ENCODE results near the gene KIRREL1.

Gene KIRREL1

DNA sequence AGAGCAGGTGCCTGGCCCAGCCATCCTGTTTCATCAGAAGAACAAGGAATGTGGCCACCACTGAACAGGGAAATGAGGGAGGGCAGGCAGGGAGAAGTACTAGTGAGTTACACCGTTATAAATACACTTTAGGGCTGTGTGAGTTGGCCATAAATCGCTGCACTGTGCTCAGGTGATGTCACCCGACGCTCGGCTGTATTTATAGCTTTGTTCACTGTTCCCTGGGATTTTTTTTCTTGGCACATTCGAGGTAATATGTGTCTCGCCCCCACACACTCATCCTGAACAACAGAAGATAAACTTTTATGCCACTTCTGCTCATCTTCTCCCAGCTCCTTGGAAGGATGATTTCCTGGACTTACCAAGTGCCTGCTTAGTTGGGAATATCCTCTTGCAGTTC is 9.0 kb upstream of the KIRREL1 start:
- Histone ChIP-seq H3K79me2 (ENCODE audit: control insufficient read depth, low read length) (no peaks in the 10 kb centered on the region), H4K20me1 (ENCODE audit: control insufficient read depth, insufficient read depth, low read depth, low read length) (no peaks in the 10 kb centered on the region), H3K27ac (ENCODE audit: low read depth, low read length) (no peak overlapping the region), H3K9me2 (replicated peaks; ENCODE audit: control insufficient read depth, low read length) (no peaks in the 10 kb centered on the region), H3K4me2 (ENCODE audit: low read length) (no peak overlapping the region), H3K4me3 (ENCODE audit: low read length) (no peak overlapping the region), H3F3A (ENCODE audit: control insufficient read depth, insufficient read depth) (no peaks in the 10 kb centered on the region), H3K36me3 (ENCODE audit: control insufficient read depth, low read length) (no peaks in the 10 kb centered on the region), H3K9me3 (ENCODE audit: control insufficient read depth, insufficient read depth, low read length) (no peaks in the 10 kb centered on the region), H3K27me3 (ENCODE audit: control insufficient read depth, low read length) (peaks cover 26% of the 10 kb centered on the region), H3K4me1 (ENCODE audit: control insufficient read depth, low read length) (no peaks in the 10 kb centered on the region)
- TF ChIP-seq, protein P1, sequence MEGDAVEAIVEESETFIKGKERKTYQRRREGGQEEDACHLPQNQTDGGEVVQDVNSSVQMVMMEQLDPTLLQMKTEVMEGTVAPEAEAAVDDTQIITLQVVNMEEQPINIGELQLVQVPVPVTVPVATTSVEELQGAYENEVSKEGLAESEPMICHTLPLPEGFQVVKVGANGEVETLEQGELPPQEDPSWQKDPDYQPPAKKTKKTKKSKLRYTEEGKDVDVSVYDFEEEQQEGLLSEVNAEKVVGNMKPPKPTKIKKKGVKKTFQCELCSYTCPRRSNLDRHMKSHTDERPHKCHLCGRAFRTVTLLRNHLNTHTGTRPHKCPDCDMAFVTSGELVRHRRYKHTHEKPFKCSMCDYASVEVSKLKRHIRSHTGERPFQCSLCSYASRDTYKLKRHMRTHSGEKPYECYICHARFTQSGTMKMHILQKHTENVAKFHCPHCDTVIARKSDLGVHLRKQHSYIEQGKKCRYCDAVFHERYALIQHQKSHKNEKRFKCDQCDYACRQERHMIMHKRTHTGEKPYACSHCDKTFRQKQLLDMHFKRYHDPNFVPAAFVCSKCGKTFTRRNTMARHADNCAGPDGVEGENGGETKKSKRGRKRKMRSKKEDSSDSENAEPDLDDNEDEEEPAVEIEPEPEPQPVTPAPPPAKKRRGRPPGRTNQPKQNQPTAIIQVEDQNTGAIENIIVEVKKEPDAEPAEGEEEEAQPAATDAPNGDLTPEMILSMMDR (IDR thresholded peaks at IDR 0.05; ENCODE audit: low read depth, low read length, poor library complexity, severe bottlenecking) = no peak
- no peak for TF ChIP-seq EZH2phosphoT487 (IDR thresholded peaks at IDR 0.05; ENCODE audit: borderline replicate concordance, low read length)

DNA sequence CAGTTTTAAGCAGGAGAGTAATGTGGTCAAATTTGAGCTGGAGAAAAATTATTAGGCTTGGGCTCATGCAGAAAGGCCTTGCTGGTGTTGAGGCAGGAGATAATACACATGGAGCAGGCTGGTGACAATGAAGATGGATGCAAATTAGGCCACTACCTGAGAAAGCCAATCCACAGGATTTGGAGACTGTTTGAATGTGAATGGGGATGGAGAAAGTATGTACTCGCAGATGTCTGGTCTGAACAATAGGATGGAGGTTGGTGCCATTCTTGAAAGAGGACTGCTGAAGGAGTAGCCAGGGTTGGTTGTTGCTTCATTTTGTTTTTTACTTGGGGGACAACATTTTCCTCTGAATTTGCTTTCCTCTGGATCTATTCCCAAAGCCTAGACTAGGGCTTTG is 8.0 kb upstream of the KIRREL1 start:
- no peak for TF ChIP-seq EZH2phosphoT487 (IDR thresholded peaks at IDR 0.05; ENCODE audit: borderline replicate concordance, low read length)
- TF ChIP-seq, protein P1 (IDR thresholded peaks at IDR 0.05; ENCODE audit: low read depth, low read length, poor library complexity, severe bottlenecking) = no peak
- Histone ChIP-seq H3K4me3 (ENCODE audit: low read length) (no peak overlapping the region), H3K9me3 (ENCODE audit: control insufficient read depth, insufficient read depth, low read length) (no peaks in the 10 kb centered on the region), H3F3A (ENCODE audit: control insufficient read depth, insufficient read depth) (no peaks in the 10 kb centered on the region), H3K27ac (ENCODE audit: low read depth, low read length) (no peak overlapping the region), H3K4me1 (ENCODE audit: control insufficient read depth, low read length) (no peaks in the 10 kb centered on the region), H3K79me2 (ENCODE audit: control insufficient read depth, low read length) (no peaks in the 10 kb centered on the region), H3K4me2 (ENCODE audit: low read length) (no peak overlapping the region), H4K20me1 (ENCODE audit: control insufficient read depth, insufficient read depth, low read depth, low read length) (no peaks in the 10 kb centered on the region), H3K27me3 (ENCODE audit: control insufficient read depth, low read length) (peaks cover 30% of the 10 kb centered on the region), H3K36me3 (ENCODE audit: control insufficient read depth, low read length) (no peaks in the 10 kb centered on the region), H3K9me2 (replicated peaks; ENCODE audit: control insufficient read depth, low read length) (no peaks in the 10 kb centered on the region)

DNA sequence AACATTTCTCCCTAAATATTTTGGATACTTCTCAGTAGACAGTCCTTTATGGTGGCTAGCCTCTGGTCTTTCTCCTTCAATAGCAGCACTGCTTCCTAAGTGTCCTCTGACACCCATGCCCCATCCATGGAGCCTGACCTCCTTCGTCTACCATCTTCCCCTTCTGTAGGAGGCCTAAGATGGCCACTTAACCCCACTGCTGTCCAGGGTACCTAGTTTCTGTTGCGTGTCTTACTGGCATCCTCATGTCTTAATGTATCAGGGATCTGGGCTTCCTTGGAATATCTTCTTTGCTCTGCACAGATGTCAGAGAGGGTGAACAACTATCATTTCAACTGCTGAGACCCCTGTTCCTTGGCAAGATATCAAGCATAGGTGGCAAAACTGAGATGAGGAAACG is 5.4 kb upstream of the KIRREL1 start:
- Histone ChIP-seq H3K9me2 (replicated peaks; ENCODE audit: control insufficient read depth, low read length) (no peaks in the 10 kb centered on the region), H3K4me2 (ENCODE audit: low read length) (no peak overlapping the region), H3K4me1 (ENCODE audit: control insufficient read depth, low read length) (0 out of 2 replicates have a peak, but pooled peaks cover 1% of the 10 kb centered on the region), H3K27me3 (ENCODE audit: control insufficient read depth, low read length) (peaks cover 36% of the 10 kb centered on the region), H3F3A (ENCODE audit: control insufficient read depth, insufficient read depth) (no peaks in the 10 kb centered on the region), H3K9me3 (ENCODE audit: control insufficient read depth, insufficient read depth, low read length) (no peaks in the 10 kb centered on the region), H4K20me1 (ENCODE audit: control insufficient read depth, insufficient read depth, low read depth, low read length) (no peaks in the 10 kb centered on the region), H3K4me3 (ENCODE audit: low read length) (no peak overlapping the region), H3K79me2 (ENCODE audit: control insufficient read depth, low read length) (no peaks in the 10 kb centered on the region), H3K27ac (ENCODE audit: low read depth, low read length) (no peak overlapping the region), H3K36me3 (ENCODE audit: control insufficient read depth, low read length) (no peaks in the 10 kb centered on the region)
- TF ChIP-seq, protein P1 (IDR thresholded peaks at IDR 0.05; ENCODE audit: low read depth, low read length, poor library complexity, severe bottlenecking) = no peak
- no peak for TF ChIP-seq EZH2phosphoT487 (IDR thresholded peaks at IDR 0.05; ENCODE audit: borderline replicate concordance, low read length)
